ENCODE measurements around the gene DSP.

The DSP gene

GRCh38 chr6:7541175-7542064, at the start of gene DSP:
DSP (plus strand) TSS chr6:7541671; CDS start chr6:7541916, 245 bp downstream.
- peak within 1 kb of the TSS; percentile 55 to 71 for H3K4me3 ChIP-seq (ENCODE audit: low read length in 2 of 2)
- peaks cover 18% of the 10 kb centered on the region for H3K4me1 ChIP-seq (ENCODE audit: control insufficient read depth, insufficient read depth, low read length)
- H3K9me3 ChIP-seq (ENCODE audit: control insufficient read depth in 2 of 2, low read length in 2 of 2) = no peaks in the 10 kb centered on the region
- peaks cover 41 to 61% of the 10 kb centered on the region in 2 donors for H3K27me3 ChIP-seq (ENCODE audit: control insufficient read depth in 1 of 2, insufficient read depth in 2 of 2, low read length in 2 of 2)
- no peaks in the 10 kb centered on the region for H3K36me3 ChIP-seq (ENCODE audit: control insufficient read depth in 2 of 2, insufficient read depth in 2 of 2, low read length in 2 of 2)
- H3K27ac ChIP-seq (ENCODE audit: low read length) = no peak within 1 kb of the TSS
- H3K9ac ChIP-seq (ENCODE audit: low read length in 2 of 2) = no peak within 1 kb of the TSS

DNA sequence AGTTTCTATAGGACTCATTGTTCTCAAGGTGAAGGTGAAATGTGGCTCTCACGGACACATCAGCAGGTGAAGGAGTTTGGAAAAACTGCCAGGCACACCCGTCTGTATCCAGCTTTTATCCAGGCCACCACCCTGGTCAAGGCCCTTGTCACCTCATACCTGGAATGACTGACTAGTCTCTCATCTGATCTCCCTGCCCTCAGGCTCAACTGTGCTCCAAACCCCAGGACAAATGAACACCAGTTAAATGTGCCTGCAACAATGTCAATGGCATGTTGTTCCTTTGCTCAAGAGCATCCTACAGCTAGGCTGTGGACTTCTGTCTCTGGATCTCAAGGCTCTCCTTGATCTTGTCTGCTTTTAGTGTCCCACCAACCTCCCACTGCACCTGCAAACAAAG, 47.6 kb upstream of the DSP start:
- Histone ChIP-seq H3K27ac (ENCODE audit: low read length) (no peak overlapping the region), H3K4me1 (ENCODE audit: control insufficient read depth, insufficient read depth, low read length) (no peaks in the 10 kb centered on the region), H3K4me3 (ENCODE audit: low read length in 2 of 2) (no peak overlapping the region), H3K36me3 (ENCODE audit: control insufficient read depth in 2 of 2, insufficient read depth in 2 of 2, low read length in 2 of 2) (no peaks in the 10 kb centered on the region), H3K9ac (ENCODE audit: low read length in 2 of 2) (no peak overlapping the region), H3K9me3 (ENCODE audit: control insufficient read depth in 2 of 2, low read length in 2 of 2) (peaks cover 0 to 2% of the 10 kb centered on the region in 2 donors), H3K27me3 (ENCODE audit: control insufficient read depth in 1 of 2, insufficient read depth in 2 of 2, low read length in 2 of 2) (no peaks in the 10 kb centered on the region)

DNA sequence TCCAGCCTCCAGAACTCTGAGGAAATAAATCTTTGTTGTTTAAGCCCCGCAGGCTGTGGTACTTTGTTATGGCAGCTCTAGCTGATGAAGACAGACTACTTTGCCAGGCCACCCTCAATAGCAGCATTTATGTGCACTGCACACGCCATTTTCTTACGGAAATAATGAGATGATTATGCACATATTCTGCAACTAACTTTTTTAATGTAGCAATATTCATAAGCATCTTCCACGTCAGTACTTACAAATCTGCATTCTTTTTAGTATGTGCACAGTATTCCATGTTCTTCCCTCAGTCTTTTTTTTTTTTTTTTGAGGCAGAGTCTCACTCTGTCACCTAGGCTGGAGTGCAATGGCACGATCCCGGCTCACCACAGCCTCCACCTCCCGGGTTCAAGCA, 46.8 kb upstream of the DSP start:
- H3K36me3 ChIP-seq (ENCODE audit: control insufficient read depth in 2 of 2, insufficient read depth in 2 of 2, low read length in 2 of 2) = no peaks in the 10 kb centered on the region
- no peak overlapping the region for H3K4me3 ChIP-seq (ENCODE audit: low read length in 2 of 2)
- H3K4me1 ChIP-seq (ENCODE audit: control insufficient read depth, insufficient read depth, low read length) = no peaks in the 10 kb centered on the region
- H3K9ac ChIP-seq (ENCODE audit: low read length in 2 of 2) = no peak overlapping the region
- no peak overlapping the region for H3K27ac ChIP-seq (ENCODE audit: low read length)
- H3K9me3 ChIP-seq (ENCODE audit: control insufficient read depth in 2 of 2, low read length in 2 of 2) = peaks cover 0 to 2% of the 10 kb centered on the region in 2 donors
- no peaks in the 10 kb centered on the region for H3K27me3 ChIP-seq (ENCODE audit: control insufficient read depth in 1 of 2, insufficient read depth in 2 of 2, low read length in 2 of 2)

GRCh38 chr6:7496266-7496875, 45.1 kb upstream of the DSP start:
- Histone ChIP-seq H3K27me3 (ENCODE audit: control insufficient read depth in 1 of 2, insufficient read depth in 2 of 2, low read length in 2 of 2) (no peaks in the 10 kb centered on the region), H3K4me3 (ENCODE audit: low read length in 2 of 2) (no peak overlapping the region), H3K4me1 (ENCODE audit: control insufficient read depth, insufficient read depth, low read length) (no peaks in the 10 kb centered on the region), H3K9ac (ENCODE audit: low read length in 2 of 2) (no peak overlapping the region), H3K36me3 (ENCODE audit: control insufficient read depth in 2 of 2, insufficient read depth in 2 of 2, low read length in 2 of 2) (no peaks in the 10 kb centered on the region), H3K27ac (ENCODE audit: low read length) (no peak overlapping the region), H3K9me3 (ENCODE audit: control insufficient read depth in 2 of 2, low read length in 2 of 2) (peaks cover 0 to 2% of the 10 kb centered on the region in 2 donors)

- Histone ChIP-seq H3K9me3 (ENCODE audit: control insufficient read depth in 2 of 2, low read length in 2 of 2) (no peaks in the 10 kb centered on the region), H3K4me3 (ENCODE audit: low read length in 2 of 2) (no peak overlapping the region), H3K36me3 (ENCODE audit: control insufficient read depth in 2 of 2, insufficient read depth in 2 of 2, low read length in 2 of 2) (no peaks in the 10 kb centered on the region), H3K4me1 (ENCODE audit: control insufficient read depth, insufficient read depth, low read length) (peaks cover 3% of the 10 kb centered on the region), H3K27me3 (ENCODE audit: control insufficient read depth in 1 of 2, insufficient read depth in 2 of 2, low read length in 2 of 2) (peaks cover 0 to 3% of the 10 kb centered on the region in 2 donors), H3K9ac (ENCODE audit: low read length in 2 of 2) (no peak overlapping the region), H3K27ac (ENCODE audit: low read length) (no peak overlapping the region)
Observed at GRCh38 chr6:7500752-7501282, 40.7 kb upstream of the DSP start.

- H3K36me3 ChIP-seq (ENCODE audit: control insufficient read depth in 2 of 2, insufficient read depth in 2 of 2, low read length in 2 of 2) = no peaks in the 10 kb centered on the region
- no peak overlapping the region for H3K4me3 ChIP-seq (ENCODE audit: low read length in 2 of 2)
- peaks cover 3% of the 10 kb centered on the region for H3K4me1 ChIP-seq (ENCODE audit: control insufficient read depth, insufficient read depth, low read length)
- no peak overlapping the region for H3K27ac ChIP-seq (ENCODE audit: low read length)
- no peak overlapping the region for H3K9ac ChIP-seq (ENCODE audit: low read length in 2 of 2)
- peaks cover 0 to 3% of the 10 kb centered on the region in 2 donors for H3K27me3 ChIP-seq (ENCODE audit: control insufficient read depth in 1 of 2, insufficient read depth in 2 of 2, low read length in 2 of 2)
- H3K9me3 ChIP-seq (ENCODE audit: control insufficient read depth in 2 of 2, low read length in 2 of 2) = no peaks in the 10 kb centered on the region
Observed at GRCh38 chr6:7502743-7503142, 38.7 kb upstream of the DSP start.

- no peak overlapping the region for H3K9ac ChIP-seq (ENCODE audit: low read length in 2 of 2)
- peaks cover 3% of the 10 kb centered on the region for H3K4me1 ChIP-seq (ENCODE audit: control insufficient read depth, insufficient read depth, low read length)
- H3K4me3 ChIP-seq (ENCODE audit: low read length in 2 of 2) = no peak overlapping the region
Observed at GRCh38 chr6:7504041-7504440, 37.4 kb upstream of the DSP start.

DNA sequence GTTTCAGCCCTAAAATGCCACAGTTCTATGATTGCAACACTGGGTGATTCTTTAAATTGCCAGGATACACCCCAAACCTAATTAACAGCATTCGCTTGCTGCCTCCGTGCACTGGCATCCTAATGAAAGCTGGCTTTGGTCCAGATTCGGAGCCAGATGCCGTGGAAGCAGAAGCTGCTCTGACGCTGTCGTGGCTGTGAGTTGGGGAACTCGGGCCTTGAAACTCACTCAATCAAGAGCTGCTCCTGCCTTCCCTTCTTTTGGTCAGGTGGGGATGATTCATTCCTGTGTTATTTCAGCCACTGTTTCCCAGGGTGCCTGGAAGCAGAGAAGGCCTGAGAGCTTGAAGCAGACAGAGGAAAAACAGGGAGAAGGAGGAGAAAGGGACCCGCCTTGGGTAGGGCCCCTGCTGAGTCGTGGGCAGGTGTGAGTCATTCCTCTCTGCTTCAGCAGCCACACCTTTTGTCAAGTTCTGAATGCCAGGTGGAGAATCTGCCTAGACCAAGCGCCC, 36.2 kb upstream of the DSP start:
- Histone ChIP-seq H3K27ac (ENCODE audit: low read length) (no peak overlapping the region), H3K4me1 (ENCODE audit: control insufficient read depth, insufficient read depth, low read length) (peaks cover 3% of the 10 kb centered on the region), H3K9me3 (ENCODE audit: control insufficient read depth in 2 of 2, low read length in 2 of 2) (no peaks in the 10 kb centered on the region), H3K36me3 (ENCODE audit: control insufficient read depth in 2 of 2, insufficient read depth in 2 of 2, low read length in 2 of 2) (no peaks in the 10 kb centered on the region), H3K4me3 (ENCODE audit: low read length in 2 of 2) (no peak overlapping the region), H3K9ac (ENCODE audit: low read length in 2 of 2) (no peak overlapping the region), H3K27me3 (ENCODE audit: control insufficient read depth in 1 of 2, insufficient read depth in 2 of 2, low read length in 2 of 2) (peaks cover 0 to 7% of the 10 kb centered on the region in 2 donors)

More at GRCh38 chr6:7504041-7504440, 37.4 kb upstream of the DSP start:
- H3K27ac ChIP-seq (ENCODE audit: low read length) = no peak overlapping the region
- peaks cover 0 to 3% of the 10 kb centered on the region in 2 donors for H3K27me3 ChIP-seq (ENCODE audit: control insufficient read depth in 1 of 2, insufficient read depth in 2 of 2, low read length in 2 of 2)
- H3K36me3 ChIP-seq (ENCODE audit: control insufficient read depth in 2 of 2, insufficient read depth in 2 of 2, low read length in 2 of 2) = no peaks in the 10 kb centered on the region
- H3K9me3 ChIP-seq (ENCODE audit: control insufficient read depth in 2 of 2, low read length in 2 of 2) = no peaks in the 10 kb centered on the region

GRCh38 chr6:7507600-7507999, 33.9 kb upstream of the DSP start:
- H3K4me1 ChIP-seq (ENCODE audit: control insufficient read depth, insufficient read depth, low read length) = peaks cover 3% of the 10 kb centered on the region
- H3K27ac ChIP-seq (ENCODE audit: low read length) = no peak overlapping the region
- H3K36me3 ChIP-seq (ENCODE audit: control insufficient read depth in 2 of 2, insufficient read depth in 2 of 2, low read length in 2 of 2) = no peaks in the 10 kb centered on the region
- H3K9ac ChIP-seq (ENCODE audit: low read length in 2 of 2) = no peak overlapping the region
- peaks cover 0 to 7% of the 10 kb centered on the region in 2 donors for H3K27me3 ChIP-seq (ENCODE audit: control insufficient read depth in 1 of 2, insufficient read depth in 2 of 2, low read length in 2 of 2)
- H3K4me3 ChIP-seq (ENCODE audit: low read length in 2 of 2) = no peak overlapping the region
- H3K9me3 ChIP-seq (ENCODE audit: control insufficient read depth in 2 of 2, low read length in 2 of 2) = no peaks in the 10 kb centered on the region

GRCh38 chr6:7512320-7512719, 29.2 kb upstream of the DSP start:
- no peaks in the 10 kb centered on the region for H3K9me3 ChIP-seq (ENCODE audit: control insufficient read depth in 2 of 2, low read length in 2 of 2)
- no peak overlapping the region for H3K9ac ChIP-seq (ENCODE audit: low read length in 2 of 2)
- no peaks in the 10 kb centered on the region for H3K36me3 ChIP-seq (ENCODE audit: control insufficient read depth in 2 of 2, insufficient read depth in 2 of 2, low read length in 2 of 2)
- no peak overlapping the region for H3K27ac ChIP-seq (ENCODE audit: low read length)
- no peaks in the 10 kb centered on the region for H3K4me1 ChIP-seq (ENCODE audit: control insufficient read depth, insufficient read depth, low read length)
- H3K4me3 ChIP-seq (ENCODE audit: low read length in 2 of 2) = no peak overlapping the region
- peaks cover 0 to 4% of the 10 kb centered on the region in 2 donors for H3K27me3 ChIP-seq (ENCODE audit: control insufficient read depth in 1 of 2, insufficient read depth in 2 of 2, low read length in 2 of 2)
